Erythroblast (primary cell): Measurements from ENCODE around the gene AHRR.

Experiments
- GATA1 ChIP-seq: IDR thresholded peaks from 2 replicates; pipeline ENCODE4 v1.6.1; 2011; ENCODE audit warnings: low read depth, mild to moderate bottlenecking, control low read depth, low read length, moderate library complexity
- POLR2A ChIP-seq: IDR thresholded peaks from 2 replicates; pipeline ENCODE4 v1.6.1; 2011; ENCODE audit warnings: mild to moderate bottlenecking, low read length

DNA sequence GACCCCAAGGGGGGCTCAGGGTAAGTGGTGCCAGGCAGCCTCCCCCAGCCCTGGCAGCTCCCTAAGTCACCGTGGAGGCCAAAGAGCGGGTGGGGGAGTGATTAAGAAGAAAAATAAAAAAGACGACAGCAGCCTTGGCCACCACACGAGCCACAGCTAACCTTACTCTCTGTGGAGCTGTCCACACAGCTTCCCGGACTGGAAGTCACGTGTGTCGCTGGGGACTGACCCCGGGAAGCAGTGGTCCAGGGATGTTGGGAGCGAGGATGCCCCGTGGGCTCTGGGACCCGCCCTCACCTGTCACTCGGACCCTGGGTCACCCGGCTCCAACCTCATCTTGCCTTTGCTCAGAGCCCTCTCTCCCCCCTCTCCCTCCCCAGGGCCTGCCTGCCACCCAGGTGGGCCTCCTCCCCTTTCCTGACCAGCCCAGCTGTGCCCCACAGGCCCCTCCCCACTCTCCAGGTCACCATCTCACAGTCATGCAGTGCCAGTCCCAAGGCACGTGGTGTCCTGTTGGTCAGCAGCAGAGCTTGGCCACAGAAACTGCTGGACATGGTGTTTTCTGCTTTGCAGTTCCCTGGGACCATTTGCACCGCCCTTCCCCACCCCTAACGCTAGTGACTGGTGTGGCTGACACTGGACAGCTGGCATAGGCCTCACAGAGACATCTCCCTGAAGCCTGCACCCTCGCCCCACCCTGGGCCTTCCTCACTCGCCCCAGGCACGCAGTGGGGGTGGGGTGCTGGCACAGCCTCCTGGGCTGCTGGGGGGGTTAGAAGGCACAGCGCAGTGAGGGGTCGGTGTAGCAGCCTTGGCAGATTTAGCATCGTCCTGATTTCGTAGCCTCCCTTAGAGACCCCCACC lies 111.6 kb downstream of the AHRR start:
- TF ChIP-seq POLR2A = no peak
- TF ChIP-seq GATA1 = no peak
